Measurements from ENCODE around the gene SGMS1. TPM values are rescaled to one million over a fixed set of nuclear protein-coding genes. Genes with fewer than 3 reads are reported as not detected.

The SGMS1 gene
- total RNA-seq, 4 donors from 2014 or later = 80.8 to 98.9 (median 90.7) TPM

DNA sequence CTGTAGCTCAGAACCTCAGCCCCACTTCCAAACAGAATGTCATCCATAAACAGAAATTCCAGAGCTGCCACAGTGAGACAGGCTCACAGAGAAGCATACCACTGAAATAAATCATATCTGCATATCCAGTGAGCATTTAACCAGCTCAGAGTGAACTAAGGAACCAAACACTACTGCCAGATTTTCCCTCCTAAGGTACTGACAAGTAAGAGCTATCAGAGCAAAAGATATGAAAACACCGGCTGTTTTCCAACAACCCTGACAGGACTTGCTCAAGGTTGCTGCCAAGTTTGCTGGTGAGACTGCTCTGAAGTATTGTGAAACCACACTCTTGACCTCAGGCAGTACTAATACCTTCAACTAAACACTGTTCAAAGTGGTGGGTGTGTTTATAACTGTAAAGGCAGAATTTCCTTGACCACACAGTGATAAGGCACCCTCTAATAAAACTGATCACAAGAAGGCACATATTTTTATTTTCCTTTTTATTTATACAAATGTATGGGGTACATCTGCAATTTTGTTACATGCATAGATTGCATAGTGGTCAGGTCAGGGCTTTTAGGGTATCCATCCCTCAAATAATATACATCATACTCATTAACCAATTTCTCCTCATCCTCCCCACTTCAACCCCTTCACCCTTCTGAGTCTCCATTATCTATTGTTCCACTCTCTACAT, 18.3 kb downstream of the SGMS1 start:
- intact Hi-C loops (cut with DNase I) = no loop called here
- no peaks in the 10 kb centered on the region for H3K9me3 ChIP-seq
- 6 to 25% methylated on average over 1 of the region's 1 CpG for WGBS, 2 donors
- H3K4me3 ChIP-seq (replicated peaks in 1 of 3) = no peak overlapping the region
- peak; percentile 80 for DNase-seq
- H3K27ac ChIP-seq = peak overlapping the region; percentile 69 to 75 (median 72)
- no peaks in the 10 kb centered on the region for H3K27me3 ChIP-seq
- H3K4me1 ChIP-seq = peaks cover 68 to 77% of the 10 kb centered on the region in 2 donors
- H3K36me3 ChIP-seq = no peaks in the 10 kb centered on the region
- TF ChIP-seq, protein P1, sequence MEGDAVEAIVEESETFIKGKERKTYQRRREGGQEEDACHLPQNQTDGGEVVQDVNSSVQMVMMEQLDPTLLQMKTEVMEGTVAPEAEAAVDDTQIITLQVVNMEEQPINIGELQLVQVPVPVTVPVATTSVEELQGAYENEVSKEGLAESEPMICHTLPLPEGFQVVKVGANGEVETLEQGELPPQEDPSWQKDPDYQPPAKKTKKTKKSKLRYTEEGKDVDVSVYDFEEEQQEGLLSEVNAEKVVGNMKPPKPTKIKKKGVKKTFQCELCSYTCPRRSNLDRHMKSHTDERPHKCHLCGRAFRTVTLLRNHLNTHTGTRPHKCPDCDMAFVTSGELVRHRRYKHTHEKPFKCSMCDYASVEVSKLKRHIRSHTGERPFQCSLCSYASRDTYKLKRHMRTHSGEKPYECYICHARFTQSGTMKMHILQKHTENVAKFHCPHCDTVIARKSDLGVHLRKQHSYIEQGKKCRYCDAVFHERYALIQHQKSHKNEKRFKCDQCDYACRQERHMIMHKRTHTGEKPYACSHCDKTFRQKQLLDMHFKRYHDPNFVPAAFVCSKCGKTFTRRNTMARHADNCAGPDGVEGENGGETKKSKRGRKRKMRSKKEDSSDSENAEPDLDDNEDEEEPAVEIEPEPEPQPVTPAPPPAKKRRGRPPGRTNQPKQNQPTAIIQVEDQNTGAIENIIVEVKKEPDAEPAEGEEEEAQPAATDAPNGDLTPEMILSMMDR (IDR thresholded peaks at IDR 0.05) = no peak
- no peak for TF ChIP-seq POLR2A (IDR thresholded peaks at IDR 0.05)

DNA sequence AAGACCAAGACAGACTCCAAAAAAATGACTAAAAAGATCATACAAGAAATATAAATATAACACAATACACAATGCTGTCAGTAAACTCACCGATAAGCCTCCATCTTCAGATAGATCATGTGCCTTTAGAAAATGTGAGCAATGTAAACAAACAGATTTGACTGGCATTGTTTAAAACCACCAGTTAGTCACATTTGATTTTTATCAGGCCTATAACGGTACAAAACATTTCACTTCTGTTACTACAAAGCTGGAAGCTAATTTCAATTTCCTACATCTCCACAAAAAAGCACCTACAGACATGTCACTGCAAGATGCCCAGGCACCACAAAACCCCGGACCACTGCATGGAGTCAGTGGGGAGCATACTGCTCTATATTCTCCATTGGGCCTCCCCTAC, 18.9 kb downstream of the SGMS1 start:
- TF ChIP-seq POLR2A (IDR thresholded peaks at IDR 0.05) = no peak
- TF ChIP-seq, protein P1 (IDR thresholded peaks at IDR 0.05) = no peak
- intact Hi-C loops (cut with DNase I) = no loop called here
- DNase-seq = no peak
- H3K27ac ChIP-seq = peak overlapping the region; percentile 69 to 75 (median 72)
- WGBS, 2 donors = 41 to 43% methylated on average over 3 of the region's 3 CpGs
- H3K4me3 ChIP-seq (replicated peaks in 1 of 3) = no peak overlapping the region
- peaks cover 70 to 78% of the 10 kb centered on the region in 2 donors for H3K4me1 ChIP-seq
- no peaks in the 10 kb centered on the region for H3K36me3 ChIP-seq
- no peaks in the 10 kb centered on the region for H3K27me3 ChIP-seq
- H3K9me3 ChIP-seq = no peaks in the 10 kb centered on the region

DNA sequence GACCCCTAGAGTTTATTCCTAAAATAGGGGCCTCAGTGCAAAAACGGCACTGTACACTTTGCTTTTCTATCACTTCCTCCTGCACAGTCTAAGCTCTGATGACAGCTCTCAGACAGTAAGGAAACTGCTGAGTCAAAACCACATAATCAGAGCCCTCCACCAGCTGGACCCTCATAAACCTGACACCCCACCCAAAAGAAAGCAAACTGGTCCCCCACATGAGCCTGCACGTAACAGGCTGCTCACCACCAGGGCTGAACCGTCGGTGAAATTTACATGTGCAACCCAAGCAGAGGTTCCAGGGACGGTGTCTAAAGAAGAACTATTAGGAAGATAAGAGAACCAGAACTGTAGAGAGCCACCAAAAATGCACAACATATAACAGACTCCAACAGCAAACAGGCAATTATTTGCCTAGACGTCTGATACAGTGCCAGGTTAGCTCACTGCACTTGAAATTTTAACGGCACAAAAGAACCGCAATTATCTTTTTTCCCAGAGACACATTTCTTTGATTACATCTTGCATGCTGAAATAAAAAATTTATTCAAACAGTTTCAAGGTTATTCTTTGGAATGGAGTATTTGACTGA, 19.6 kb downstream of the SGMS1 start:
- no peaks in the 10 kb centered on the region for H3K27me3 ChIP-seq
- intact Hi-C loops (cut with DNase I) = no loop called here
- no peak overlapping the region for H3K4me3 ChIP-seq (replicated peaks in 1 of 3)
- H3K27ac ChIP-seq = peak overlapping the region; percentile 69 to 75 (median 72)
- H3K36me3 ChIP-seq = no peaks in the 10 kb centered on the region
- 37 to 40% methylated on average over 8 of the region's 8 CpGs for WGBS, 2 donors
- H3K9me3 ChIP-seq = no peaks in the 10 kb centered on the region
- peaks cover 77 to 85% of the 10 kb centered on the region in 2 donors for H3K4me1 ChIP-seq
- DNase-seq = no peak
- TF ChIP-seq, protein P1 (IDR thresholded peaks at IDR 0.05) = no peak
- no peak for TF ChIP-seq POLR2A (IDR thresholded peaks at IDR 0.05)

DNA sequence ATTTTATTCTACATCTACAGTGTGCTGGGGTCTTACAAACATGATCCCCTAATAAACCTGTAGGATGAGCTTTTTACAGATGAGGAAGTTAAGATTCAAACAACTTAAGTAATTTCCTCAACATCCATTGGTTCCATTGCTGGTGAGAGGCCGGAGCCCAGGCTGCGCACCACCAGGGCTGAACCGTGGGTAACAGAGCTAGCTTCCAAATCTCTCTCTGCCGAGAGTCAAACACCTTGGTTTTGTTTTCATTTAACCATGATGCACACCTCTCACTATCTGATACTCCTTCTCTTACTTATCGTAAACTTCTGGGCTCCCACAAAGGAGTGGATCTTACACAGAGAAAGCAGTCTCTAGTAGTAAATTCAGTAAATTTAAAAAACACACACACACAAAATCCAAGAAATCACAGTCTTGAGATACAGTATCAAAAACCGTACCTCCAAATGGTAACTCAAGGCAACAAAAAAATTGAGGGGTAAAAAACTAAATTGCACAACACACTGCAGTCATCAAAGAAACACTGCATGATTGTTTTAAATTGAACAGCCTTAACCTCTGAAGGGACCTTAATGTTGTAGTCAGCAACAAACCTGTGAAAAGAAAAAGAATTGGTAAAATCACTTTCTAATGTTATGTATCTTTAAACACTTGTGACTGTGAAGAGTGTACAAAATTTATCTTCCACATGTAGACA, 20.5 kb downstream of the SGMS1 start:
- H3K27me3 ChIP-seq = no peaks in the 10 kb centered on the region
- intact Hi-C loops (cut with DNase I) = no loop called here
- no peak for DNase-seq
- no peak for TF ChIP-seq POLR2A (IDR thresholded peaks at IDR 0.05)
- TF ChIP-seq, protein P1 (IDR thresholded peaks at IDR 0.05) = no peak
- H3K4me3 ChIP-seq (replicated peaks in 1 of 3) = no peak overlapping the region
- H3K9me3 ChIP-seq = no peaks in the 10 kb centered on the region
- H3K27ac ChIP-seq = peak overlapping the region; percentile 69 to 75 (median 72)
- H3K36me3 ChIP-seq = no peaks in the 10 kb centered on the region
- 66 to 69% methylated on average over 6 of the region's 6 CpGs for WGBS, 2 donors
- peaks cover 83 to 92% of the 10 kb centered on the region in 2 donors for H3K4me1 ChIP-seq

DNA sequence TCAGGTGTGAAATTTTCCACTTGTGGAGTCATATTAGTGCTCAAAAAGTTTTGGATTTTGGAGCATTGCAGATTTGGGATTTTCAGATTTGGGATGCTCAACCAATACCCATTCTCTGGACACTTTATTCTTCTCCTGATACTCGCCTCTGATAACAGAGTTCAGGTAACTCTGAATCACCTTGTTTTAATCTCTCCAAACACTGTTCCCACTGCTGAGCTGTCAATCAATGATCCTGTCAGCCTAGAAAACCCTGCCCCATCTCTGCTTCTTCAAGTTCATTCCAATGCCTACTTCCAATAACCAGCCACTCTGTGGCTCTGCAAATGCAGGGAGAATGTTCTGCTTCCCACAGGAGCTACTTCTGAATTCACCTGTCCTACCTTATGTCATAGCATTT, 21.8 kb downstream of the SGMS1 start:
- H3K36me3 ChIP-seq = no peaks in the 10 kb centered on the region
- intact Hi-C loops (cut with DNase I) = no loop called here
- H3K4me3 ChIP-seq (replicated peaks in 1 of 3) = no peak overlapping the region
- H3K27me3 ChIP-seq = no peaks in the 10 kb centered on the region
- no peak for TF ChIP-seq POLR2A (IDR thresholded peaks at IDR 0.05)
- TF ChIP-seq, protein P1 (IDR thresholded peaks at IDR 0.05) = no peak
- H3K4me1 ChIP-seq = peaks cover 75 to 79% of the 10 kb centered on the region in 2 donors
- H3K27ac ChIP-seq = peak overlapping the region; percentile 27 to 72 (median 69)
- WGBS, 2 donors = 90 to 97% methylated on average over 1 of the region's 1 CpG
- no peak for DNase-seq
- no peaks in the 10 kb centered on the region for H3K9me3 ChIP-seq
